Right cardiac atrium (tissue), 5 donors: ENCODE measurements around the gene SAGE1. TPM values are rescaled to one million over a fixed set of nuclear protein-coding genes. Genes with fewer than 3 reads are reported as not detected.
"Not testable (repeated sequence)": the region's sequence is repeated elsewhere in the genome, so short reads cannot be mapped to it uniquely, and the experiment has no call there.

Experiments
- ATAC-seq, 2 donors: fragments of 200-7000 bp; cut with Tn5 transposase; one replicate each; pipeline versions ENCODE4 v1.8.0 to v1.9.1; 2020; ENCODE audit warnings: moderate library complexity in 2 of 2, mild to moderate bottlenecking in 1 of 2
- DNase-seq, 3 donors: peaks; one replicate each; pipeline ENCODE4 v3.0.0-alpha.2; 2020
- H3K27ac ChIP-seq: one replicate; pipeline ENCODE4 v1.5.1; 2013; ENCODE audit warnings: mild to moderate bottlenecking, low read length, control low read depth, moderate library complexity
- H3K27me3 ChIP-seq: one replicate; pipeline ENCODE4 v1.6.1; 2013; ENCODE audit not compliant: control insufficient read depth, insufficient read depth
- H3K4me1 ChIP-seq: one replicate; pipeline ENCODE4 v1.6.1; 2013; ENCODE audit warnings: low read length; ENCODE audit not compliant: control insufficient read depth, insufficient read depth
- H3K4me3 ChIP-seq: one replicate; pipeline ENCODE4 v1.5.1; 2013; ENCODE audit warnings: low read length, control low read depth
- H3K9me3 ChIP-seq: one replicate; pipeline ENCODE4 v1.6.1; 2013; ENCODE audit warnings: low read length; ENCODE audit not compliant: control insufficient read depth
- WGBS: extraction: QIAGEN DNeasy Blood & Tissue Kit; methylation state at CpG from one replicate; pipeline ENCODE4 v1.1.7; 2013; 5-methylcytosine and 5-hydroxymethylcytosine counted together
- intact Hi-C, 4 donors: fragments of 100-400 bp; cut with DNase I; formaldehyde crosslinking; loops; one replicate each; pipeline versions ENCODE4 v1.11.0 to v1.14.0; 2022 to 2023
- long read RNA-seq, 4 donors: library from polyadenylated mRNA; unstranded; transcript quantifications; one replicate each; pipeline ENCODE4 v2.0.0, GENCODE V29; 2020 to 2021
- polyA plus RNA-seq: library from polyadenylated mRNA; stranded (reverse); fragments of 200-250 nt; gene quantifications from one replicate; pipeline ENCODE4 v1.2.3, GENCODE V29; 2013
- total RNA-seq, 4 donors: library from RNA; stranded (reverse); fragmentation: NEBNext Ultra II Directional; extraction: Animal tissue kit (Norgen Biotek cat#: 25700); gene quantifications; one replicate each; pipeline ENCODE4 v1.2.1, GENCODE V29; 2021
- donor health status: healthy with polysubstance abuse.
- donor health status: DM: no; HTN: yes; CAD: no.
- donor health status: DM: no; HTN: no; CAD: no.
- donor health status: DM: no; HTN: yes; CAD: no; lungs with severe emphysema.
- donor health status: DM: yes; HTN: yes; CAD: no.

The SAGE1 gene
- total RNA-seq: not detected
- not detected for polyA plus RNA-seq
- long read RNA-seq, donor 1: 0 reads
- long read RNA-seq, donor 2: 0 reads
- long read RNA-seq, donor 3: 0 reads
- long read RNA-seq, donor 4: 0 reads

GRCh38 chrX:135893294-135893817 is at the start of gene SAGE1, which contains the start of gene CT45A10:
SAGE1 (plus strand) TSS chrX:135893716; CDS start chrX:135896243, 2,527 bp downstream.
CT45A10 (minus strand) TSS chrX:135893444; CDS start chrX:135885344, 8,100 bp downstream.
- 90% methylated on average over 22 of the region's 22 CpGs for WGBS
- Histone ChIP-seq H3K27ac (no peak within 1 kb of the TSS), H3K9me3 (no peaks in the 10 kb centered on the region), H3K4me1 (no peaks in the 10 kb centered on the region), H3K27me3 (no peaks in the 10 kb centered on the region), H3K4me3 (no peak within 1 kb of the TSS)
- no peak for ATAC-seq
- DNase-seq: no peak
- intact Hi-C loops: no loop called here

- DNase-seq, H3K4me1 ChIP-seq, H3K9me3 ChIP-seq, H3K4me3 ChIP-seq, intact Hi-C loops, H3K27me3 ChIP-seq, H3K27ac ChIP-seq, ATAC-seq: not testable (repeated sequence)
- no CpG with 5 or more reads among the region's 17 CpGs for WGBS
Measured at GRCh38 chrX:135854438-135854837, 39.1 kb upstream of the SAGE1 start, which contains the start of gene CT45A8. CT45A8 (minus strand) TSS chrX:135854538; CDS start chrX:135850783, 3,755 bp downstream.

- H3K27ac ChIP-seq, intact Hi-C loops, H3K9me3 ChIP-seq, ATAC-seq, H3K27me3 ChIP-seq, H3K4me1 ChIP-seq, H3K4me3 ChIP-seq, DNase-seq: not testable (repeated sequence)
- WGBS: no CpG with 5 or more reads among the region's 17 CpGs
Measured at GRCh38 chrX:135871712-135872111, 21.8 kb upstream of the SAGE1 start, which contains the start of gene CT45A9. CT45A9 (minus strand) TSS chrX:135871812; CDS start chrX:135868061, 3,751 bp downstream.

GRCh38 chrX:135882741-135883140 is 10.8 kb upstream of the SAGE1 start:
- DNase-seq, H3K9me3 ChIP-seq, H3K4me3 ChIP-seq, H3K4me1 ChIP-seq, ATAC-seq, H3K27ac ChIP-seq, intact Hi-C loops, H3K27me3 ChIP-seq: not testable (repeated sequence)
- WGBS: 57% methylated on average over 4 of the region's 5 CpGs

GRCh38 chrX:135888230-135888629 is 5.3 kb upstream of the SAGE1 start:
- H3K27ac ChIP-seq, DNase-seq, H3K27me3 ChIP-seq, H3K4me1 ChIP-seq, H3K4me3 ChIP-seq, intact Hi-C loops, H3K9me3 ChIP-seq, ATAC-seq: not testable (repeated sequence)
- 88% methylated on average over 10 of the region's 18 CpGs for WGBS

- H3K27ac ChIP-seq, ATAC-seq, DNase-seq, H3K4me1 ChIP-seq, H3K4me3 ChIP-seq, H3K9me3 ChIP-seq, H3K27me3 ChIP-seq, intact Hi-C loops: not testable (repeated sequence)
- 72% methylated on average over 13 of the region's 15 CpGs for WGBS
Measured at GRCh38 chrX:135888976-135889375, 4.5 kb upstream of the SAGE1 start.

GRCh38 chrX:135890087-135890585 is 3.4 kb upstream of the SAGE1 start:
- H3K27ac ChIP-seq: no peak overlapping the region
- intact Hi-C loops: no loop called here
- DNase-seq (no peak), ATAC-seq (no peak)
- no peaks in the 10 kb centered on the region for H3K9me3 ChIP-seq
- H3K4me3 ChIP-seq: no peak overlapping the region
- WGBS: 86% methylated on average over 14 of the region's 14 CpGs
- no peaks in the 10 kb centered on the region for H3K27me3 ChIP-seq
- H3K4me1 ChIP-seq: no peaks in the 10 kb centered on the region

- DNase-seq (peak in 1 of 3 donors; percentile 38), ATAC-seq (no peak)
- Histone ChIP-seq H3K27ac (no peak overlapping the region), H3K27me3 (no peaks in the 10 kb centered on the region), H3K4me3 (no peak overlapping the region), H3K4me1 (no peaks in the 10 kb centered on the region), H3K9me3 (no peaks in the 10 kb centered on the region)
- 91% methylated on average over 11 of the region's 11 CpGs for WGBS
- intact Hi-C loops: no loop called here
Measured at GRCh38 chrX:135892781-135893180, 735 bp upstream of the SAGE1 start.

- Histone ChIP-seq H3K4me1 (no peaks in the 10 kb centered on the region), H3K27ac (no peak overlapping the region), H3K4me3 (no peak overlapping the region), H3K9me3 (no peaks in the 10 kb centered on the region), H3K27me3 (no peaks in the 10 kb centered on the region)
- WGBS: 75% methylated on average over 5 of the region's 5 CpGs
- DNase-seq (no peak), ATAC-seq (no peak)
- intact Hi-C loops: no loop called here
Measured at GRCh38 chrX:135910251-135910650, 16.7 kb downstream of the SAGE1 start.

GRCh38 chrX:135914404-135914803 is 20.9 kb downstream of the SAGE1 start:
- ATAC-seq: no peak
- WGBS: 76% methylated on average over 5 of the region's 5 CpGs
- Histone ChIP-seq H3K27me3 (no peaks in the 10 kb centered on the region), H3K4me1 (no peaks in the 10 kb centered on the region), H3K4me3 (no peak overlapping the region), H3K9me3 (no peaks in the 10 kb centered on the region), H3K27ac (no peak overlapping the region)
- DNase-seq: no peak
- intact Hi-C loops: no loop called here

GRCh38 chrX:135920516-135920915 is 27.0 kb downstream of the SAGE1 start:
- H3K4me3 ChIP-seq: not testable (repeated sequence)

More at GRCh38 chrX:135920516-135920915, 27.0 kb downstream of the SAGE1 start:
- DNase-seq, H3K27ac ChIP-seq, H3K27me3 ChIP-seq, intact Hi-C loops, ATAC-seq, H3K9me3 ChIP-seq, H3K4me1 ChIP-seq: not testable (repeated sequence)
- 68% methylated on average over 1 of the region's 1 CpG for WGBS
